Superior temporal gyrus (tissue), 1 donor: ENCODE results near the gene LPP.

Experiments used
- DNase-seq: peaks from one replicate; pipeline ENCODE4 v3.0.0-alpha.2; 2016; ENCODE audit errors: extremely low spot score

The LPP gene

GRCh38 chr3:188513662-188514328, 359.8 kb downstream of the LPP start:
- DNase-seq = no peak

GRCh38 chr3:188516515-188516914, 362.6 kb downstream of the LPP start:
- DNase-seq = no peak

- no peak for DNase-seq
Observed at GRCh38 chr3:188518416-188518815, 364.5 kb downstream of the LPP start.

- no peak for DNase-seq
Observed at GRCh38 chr3:188518835-188519452, 365.0 kb downstream of the LPP start.

GRCh38 chr3:188520466-188520865, 366.5 kb downstream of the LPP start:
- DNase-seq = no peak

GRCh38 chr3:188522115-188522514, 368.2 kb downstream of the LPP start:
- DNase-seq = no peak

- no peak for DNase-seq
Observed at GRCh38 chr3:188523291-188523690, 369.3 kb downstream of the LPP start.

- DNase-seq = no peak
Observed at GRCh38 chr3:188524052-188524451, 370.1 kb downstream of the LPP start.

GRCh38 chr3:188526057-188526456, 372.1 kb downstream of the LPP start:
- DNase-seq = no peak

- DNase-seq = no peak
Observed at GRCh38 chr3:188527389-188527788, 373.4 kb downstream of the LPP start.

- DNase-seq = no peak
Observed at GRCh38 chr3:188528396-188528795, 374.4 kb downstream of the LPP start.

- no peak for DNase-seq
Observed at GRCh38 chr3:188529228-188529627, 375.3 kb downstream of the LPP start.

GRCh38 chr3:188530226-188530625, 376.3 kb downstream of the LPP start:
- no peak for DNase-seq

- DNase-seq = no peak
Observed at GRCh38 chr3:188531210-188531609, 377.3 kb downstream of the LPP start.

- no peak for DNase-seq
Observed at GRCh38 chr3:188533172-188533571, 379.2 kb downstream of the LPP start.

GRCh38 chr3:188533612-188534357, 379.8 kb downstream of the LPP start:
- no peak for DNase-seq

GRCh38 chr3:188534633-188535032, 380.7 kb downstream of the LPP start:
- DNase-seq = no peak

GRCh38 chr3:188537606-188538005, 383.6 kb downstream of the LPP start:
- DNase-seq = no peak

GRCh38 chr3:188539037-188539436, 385.1 kb downstream of the LPP start:
- DNase-seq = no peak

- DNase-seq = no peak
Observed at GRCh38 chr3:188539631-188540194, 385.8 kb downstream of the LPP start.

- no peak for DNase-seq
Observed at GRCh38 chr3:188542196-188542595, 388.2 kb downstream of the LPP start.

GRCh38 chr3:188544012-188544411, 390.1 kb downstream of the LPP start:
- no peak for DNase-seq
